ENCODE data around the gene HHIPL2. TPM values are rescaled to one million over a fixed set of nuclear protein-coding genes. Genes with fewer than 3 reads are reported as not detected.

HHIPL2 gene
- total and polyA plus RNA-seq, 8 donors = 0.06 to 1.3 (median 0.46) TPM; not detected in 3

DNA sequence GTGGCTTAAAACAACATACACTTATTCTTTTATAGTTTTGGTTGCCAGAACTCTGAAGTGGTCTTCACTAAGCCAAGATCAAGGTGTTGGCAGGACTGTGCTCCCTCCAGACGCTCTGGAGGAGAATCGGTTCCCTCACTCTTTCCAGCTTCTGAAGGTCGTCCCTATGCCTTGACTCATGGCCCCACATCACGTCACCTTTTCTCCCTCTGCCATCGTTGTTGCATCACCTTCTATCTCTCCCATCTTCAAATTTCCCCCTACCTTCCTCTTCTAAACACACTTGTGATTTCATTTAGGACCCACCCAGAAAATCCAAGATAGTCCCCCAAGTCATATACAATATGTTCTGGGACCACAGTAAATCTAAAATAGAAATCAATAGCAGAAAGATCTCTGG lies 12.4 kb downstream of the HHIPL2 start:
- intact Hi-C loops (cut with DNase I) = no loop called here
- no peak for ATAC-seq
- H3K4me3 ChIP-seq = no peak overlapping the region
- TF ChIP-seq, protein P1, sequence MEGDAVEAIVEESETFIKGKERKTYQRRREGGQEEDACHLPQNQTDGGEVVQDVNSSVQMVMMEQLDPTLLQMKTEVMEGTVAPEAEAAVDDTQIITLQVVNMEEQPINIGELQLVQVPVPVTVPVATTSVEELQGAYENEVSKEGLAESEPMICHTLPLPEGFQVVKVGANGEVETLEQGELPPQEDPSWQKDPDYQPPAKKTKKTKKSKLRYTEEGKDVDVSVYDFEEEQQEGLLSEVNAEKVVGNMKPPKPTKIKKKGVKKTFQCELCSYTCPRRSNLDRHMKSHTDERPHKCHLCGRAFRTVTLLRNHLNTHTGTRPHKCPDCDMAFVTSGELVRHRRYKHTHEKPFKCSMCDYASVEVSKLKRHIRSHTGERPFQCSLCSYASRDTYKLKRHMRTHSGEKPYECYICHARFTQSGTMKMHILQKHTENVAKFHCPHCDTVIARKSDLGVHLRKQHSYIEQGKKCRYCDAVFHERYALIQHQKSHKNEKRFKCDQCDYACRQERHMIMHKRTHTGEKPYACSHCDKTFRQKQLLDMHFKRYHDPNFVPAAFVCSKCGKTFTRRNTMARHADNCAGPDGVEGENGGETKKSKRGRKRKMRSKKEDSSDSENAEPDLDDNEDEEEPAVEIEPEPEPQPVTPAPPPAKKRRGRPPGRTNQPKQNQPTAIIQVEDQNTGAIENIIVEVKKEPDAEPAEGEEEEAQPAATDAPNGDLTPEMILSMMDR (IDR thresholded peaks at IDR 0.05) = no peak
- H3K27me3 ChIP-seq = no peaks in the 10 kb centered on the region
- 74 to 87% methylated on average over 5 of the region's 5 CpGs for WGBS, 2 donors
- no peaks in the 10 kb centered on the region for H3K36me3 ChIP-seq
- no peak overlapping the region for H3K27ac ChIP-seq
- H3K4me1 ChIP-seq = no peaks in the 10 kb centered on the region
- H3K9me3 ChIP-seq = no peaks in the 10 kb centered on the region
- no peak for FAIRE-seq
- DNase-seq = no peak

DNA sequence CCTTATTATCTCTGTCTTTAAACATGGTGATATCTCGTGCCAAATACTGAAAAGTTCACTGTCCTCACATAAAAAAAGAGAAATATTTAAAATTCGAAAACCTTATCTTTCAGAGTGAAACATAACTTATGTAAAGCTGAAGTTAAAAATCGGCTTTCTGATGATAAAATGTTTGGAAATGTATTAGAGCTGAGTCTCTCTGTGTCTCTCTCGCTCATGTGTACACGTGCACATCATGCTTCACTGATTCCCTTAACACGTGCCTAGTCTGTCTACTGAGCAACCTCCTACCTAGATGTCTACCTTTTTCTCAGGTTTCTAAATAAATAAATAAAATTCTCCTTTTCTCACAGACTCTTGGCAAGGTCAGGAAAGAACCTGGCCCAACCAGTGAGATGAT lies 17.1 kb downstream of the HHIPL2 start:
- DNase-seq (no peak), ATAC-seq (no peak), FAIRE-seq (no peak)
- WGBS, 2 donors = 68 to 74% methylated on average over 6 of the region's 6 CpGs
- Histone ChIP-seq H3K36me3 (no peaks in the 10 kb centered on the region), H3K4me3 (no peak overlapping the region), H3K9me3 (no peaks in the 10 kb centered on the region), H3K27me3 (no peaks in the 10 kb centered on the region), H3K4me1 (no peaks in the 10 kb centered on the region), H3K27ac (no peak overlapping the region)
- intact Hi-C loops (cut with DNase I) = no loop called here
- TF ChIP-seq, protein P1 (IDR thresholded peaks at IDR 0.05) = no peak

DNA sequence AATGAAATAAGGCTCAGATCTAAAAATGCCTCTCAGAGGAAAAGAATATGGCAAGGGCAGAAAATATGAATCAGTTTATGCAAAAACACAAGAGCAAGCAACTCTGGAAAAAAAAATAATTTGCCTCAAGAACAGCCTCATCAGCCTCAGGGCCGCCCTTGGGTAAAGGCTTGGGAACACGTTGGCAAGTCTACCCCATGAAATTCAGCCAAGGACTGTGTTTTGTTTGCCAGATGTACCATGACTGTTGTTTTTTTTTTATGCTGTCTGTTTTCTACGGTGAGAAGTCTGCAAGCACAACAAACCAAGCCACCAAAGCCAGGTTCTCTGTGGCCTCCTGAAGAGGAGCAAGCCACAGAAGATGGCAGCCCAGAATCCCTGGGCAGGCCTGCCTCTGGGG lies 18.0 kb downstream of the HHIPL2 start:
- intact Hi-C loops (cut with DNase I) = no loop called here
- Histone ChIP-seq H3K27ac (no peak overlapping the region), H3K27me3 (no peaks in the 10 kb centered on the region), H3K4me3 (no peak overlapping the region), H3K9me3 (no peaks in the 10 kb centered on the region), H3K36me3 (no peaks in the 10 kb centered on the region), H3K4me1 (no peaks in the 10 kb centered on the region)
- DNase-seq (no peak), FAIRE-seq (no peak), ATAC-seq (no peak)
- 52 to 57% methylated on average over 3 of the region's 3 CpGs for WGBS, 2 donors
- TF ChIP-seq, protein P1 (IDR thresholded peaks at IDR 0.05) = no peak

DNA sequence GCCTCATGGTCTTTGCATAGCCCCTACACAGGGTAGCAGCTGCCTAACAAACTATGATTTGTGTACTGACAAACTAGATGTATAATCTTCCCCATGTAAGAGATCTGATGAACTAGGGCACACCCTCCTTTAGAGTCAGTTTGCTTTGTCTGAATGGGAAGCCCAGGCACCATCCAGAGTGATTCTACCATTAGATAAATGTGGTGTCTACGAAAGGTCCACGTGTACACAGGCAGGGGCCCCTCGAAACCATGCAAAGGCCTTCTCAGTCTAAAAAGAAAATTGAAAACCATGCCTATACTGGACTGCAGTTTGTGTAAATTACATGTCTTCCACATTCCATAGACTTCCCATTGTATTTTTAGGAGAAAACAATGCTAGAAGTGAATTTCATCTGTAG lies 18.7 kb downstream of the HHIPL2 start:
- no peak for DNase-seq
- no peaks in the 10 kb centered on the region for H3K4me1 ChIP-seq
- no peak overlapping the region for H3K4me3 ChIP-seq
- H3K27me3 ChIP-seq = no peaks in the 10 kb centered on the region
- no peak for FAIRE-seq
- no peaks in the 10 kb centered on the region for H3K9me3 ChIP-seq
- H3K36me3 ChIP-seq = no peaks in the 10 kb centered on the region
- 89% methylated on average over 3 of the region's 3 CpGs for WGBS, 2 donors
- intact Hi-C loops (cut with DNase I) = no loop called here
- H3K27ac ChIP-seq = no peak overlapping the region
- TF ChIP-seq, protein P1 (IDR thresholded peaks at IDR 0.05) = no peak
- ATAC-seq = no peak

DNA sequence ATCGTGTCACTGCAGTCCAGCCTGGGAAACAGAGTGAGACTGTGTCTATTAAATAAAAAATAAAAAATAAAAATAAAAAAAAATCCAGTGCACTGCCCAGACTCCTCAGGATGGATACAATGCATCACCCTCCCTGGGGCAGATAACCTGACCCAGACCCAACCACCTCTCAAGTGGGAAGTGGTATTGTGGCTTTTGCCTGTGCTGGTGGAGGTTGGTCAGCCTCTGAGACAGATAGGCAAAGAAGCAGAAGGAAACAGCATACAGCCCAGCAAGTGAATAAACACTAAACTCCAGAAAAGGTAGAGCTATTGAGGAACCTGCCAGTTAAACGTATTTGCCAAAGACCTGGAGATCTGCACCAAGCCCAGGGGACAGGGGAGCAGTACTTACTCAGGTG lies 22.0 kb downstream of the HHIPL2 start:
- Histone ChIP-seq H3K4me3 (no peak overlapping the region), H3K27me3 (no peaks in the 10 kb centered on the region), H3K27ac (no peak overlapping the region), H3K4me1 (no peaks in the 10 kb centered on the region), H3K9me3 (no peaks in the 10 kb centered on the region), H3K36me3 (no peaks in the 10 kb centered on the region)
- WGBS, 2 donors = 71 to 79% methylated on average over 2 of the region's 2 CpGs
- ATAC-seq = no peak
- DNase-seq = no peak
- TF ChIP-seq, protein P1 (IDR thresholded peaks at IDR 0.05) = no peak
- intact Hi-C loops (cut with DNase I) = no loop called here
- no peak for FAIRE-seq
